OCI-LY7 (cell line): Measurements from ENCODE around the gene BMP5. TPM values are rescaled to one million over a fixed set of nuclear protein-coding genes. Genes with fewer than 3 reads are reported as not detected.

Source experiments
- BruUV-seq: library from RNA; stranded (reverse); fragments of 400-500 nt; replicated peaks from 2 replicates; lab custom pipeline; 2021; lab: Mats Ljungman, UMichigan
- CTCF ChIA-PET: fragments of 300-600 bp; sonication (Branson Sonifier 250); formaldehyde crosslinking; loops from one replicate; lab custom pipeline; 2022; ENCODE audit warnings: antibody characterized with exemption; ENCODE audit not compliant: unreplicated experiment; lab: Charles Lee
- POLR2A ChIA-PET: fragments of 300-600 bp; sonication (Branson Sonifier 250); formaldehyde crosslinking; loops from one replicate; lab custom pipeline; 2022; ENCODE audit warnings: antibody characterized with exemption; lab: Charles Lee
- DNase-seq: peaks from one replicate; pipeline ENCODE4 v3.0.0-alpha.2; 2015; ENCODE audit warnings: low spot score
- H2AFZ ChIP-seq: fragments of 200-600 bp; sonication (generic), shearing (Covaris generic); 2 replicates; pipeline ENCODE4 v1.6.1; 2014; ENCODE audit warnings: mild to moderate bottlenecking, antibody characterized with exemption, low read length, moderate library complexity
- H3K27ac ChIP-seq: fragments of 200-600 bp; sonication (generic); 2 replicates; pipeline ENCODE4 v1.5.1; 2014; ENCODE audit warnings: mixed run types, low read depth, mild to moderate bottlenecking, moderate library complexity, low read length, inconsistent platforms; ENCODE audit not compliant: poor library complexity, severe bottlenecking
- H3K36me3 ChIP-seq: fragments of 200-600 bp; sonication (generic); 2 replicates; pipeline ENCODE4 v1.6.1; 2014; ENCODE audit warnings: mild to moderate bottlenecking, antibody characterized with exemption, low read length, moderate library complexity, mixed read lengths; ENCODE audit not compliant: insufficient read depth
- H3K4me1 ChIP-seq: fragments of 200-600 bp; sonication (generic); 2 replicates; pipeline ENCODE4 v1.5.1; 2014; ENCODE audit warnings: mild to moderate bottlenecking, low read length; ENCODE audit not compliant: insufficient read depth, poor library complexity, severe bottlenecking
- H3K4me2 ChIP-seq: fragments of 200-600 bp; sonication (generic); 2 replicates; pipeline ENCODE4 v1.6.1; 2014; ENCODE audit warnings: mild to moderate bottlenecking, low read length
- H3K4me3 ChIP-seq: fragments of 200-600 bp; sonication (generic); 2 replicates; pipeline ENCODE4 v1.5.1; 2014; ENCODE audit warnings: mild to moderate bottlenecking, low read depth, low read length; ENCODE audit not compliant: poor library complexity, severe bottlenecking
- H3K79me2 ChIP-seq: fragments of 200-600 bp; sonication (generic); 2 replicates; pipeline ENCODE4 v1.6.1; 2016; ENCODE audit warnings: low read depth, mild to moderate bottlenecking, low read length, moderate library complexity, mixed read lengths; ENCODE audit not compliant: insufficient read depth
- H3K9me2 ChIP-seq: fragments of 200-600 bp; sonication (generic); 2 replicates; pipeline ENCODE4 v1.6.1; 2016; ENCODE audit warnings: mild to moderate bottlenecking, low read length, mixed read lengths; ENCODE audit not compliant: insufficient read depth
- H3K9me3 ChIP-seq: fragments of 200-600 bp; sonication (generic); 2 replicates; pipeline ENCODE4 v1.6.1; 2014; ENCODE audit warnings: mild to moderate bottlenecking, mixed run types, low read length, mixed read lengths
- H4K20me1 ChIP-seq: fragments of 200-600 bp; sonication (generic); 2 replicates; pipeline ENCODE4 v1.6.1; 2014; ENCODE audit warnings: mild to moderate bottlenecking, antibody characterized with exemption, low read length, moderate library complexity, mixed read lengths; ENCODE audit not compliant: insufficient read depth
- CTCF ChIP-seq: fragments of 200-600 bp; sonication (generic); conservative IDR thresholded peaks from 2 replicates; pipeline ENCODE4 v1.5.1; 2014; ENCODE audit warnings: mild to moderate bottlenecking, antibody characterized with exemption, low read length, moderate library complexity, mixed read lengths
- EZH2phosphoT487 ChIP-seq: fragments of 200-600 bp; sonication (generic); IDR thresholded peaks from 2 replicates; pipeline ENCODE4 v1.6.1; 2018; ENCODE audit warnings: low read depth, borderline replicate concordance, mild to moderate bottlenecking, mixed run types, antibody characterized with exemption, low read length, moderate library complexity, mixed read lengths
- intact Hi-C: fragments of 100-400 bp; cut with micrococcal nuclease; formaldehyde crosslinking; loops from one replicate; pipeline ENCODE4 v1.10.0; 2022; ENCODE audit not compliant: unreplicated experiment
- total RNA-seq, 2 experiments: library from RNA; depleted of rRNA in 1 of 2; stranded (reverse); fragments of >200 nt in 1 of 2; shearing (Covaris generic) in 1 of 2; gene quantifications; 2 replicates each; pipeline ENCODE4 v1.2.3, GENCODE V29; 2014 to 2022

BMP5 gene
- total RNA-seq, 2 experiments from 2014 or later, result not detected

- intact Hi-C loops, result no loop called here
- ChIA-PET CTCF (no interaction called here), POLR2A (interaction anchor here (0.8 kb wide), 1 partner anchor 41 kb away, joined by 5 read pairs; no protein-coding TSS in a partner anchor)
- Histone ChIP-seq H3K4me2 (no peak overlapping the region), H2AFZ (no peak overlapping the region), H3K9me2 (no peaks in the 10 kb centered on the region), H3K4me3 (no peak overlapping the region), H4K20me1 (no peaks in the 10 kb centered on the region), H3K36me3 (no peaks in the 10 kb centered on the region), H3K4me1 (no peaks in the 10 kb centered on the region), H3K27ac (no peak overlapping the region), H3K9me3 (no peaks in the 10 kb centered on the region), H3K79me2 (no peaks in the 10 kb centered on the region)
- no TSS peak for BruUV-seq
- TF ChIP-seq CTCF (no peak), EZH2phosphoT487 (no peak)
- no peak for DNase-seq
Measured at GRCh38 chr6:55772730-55773129, 102.7 kb downstream of the BMP5 start.

DNA sequence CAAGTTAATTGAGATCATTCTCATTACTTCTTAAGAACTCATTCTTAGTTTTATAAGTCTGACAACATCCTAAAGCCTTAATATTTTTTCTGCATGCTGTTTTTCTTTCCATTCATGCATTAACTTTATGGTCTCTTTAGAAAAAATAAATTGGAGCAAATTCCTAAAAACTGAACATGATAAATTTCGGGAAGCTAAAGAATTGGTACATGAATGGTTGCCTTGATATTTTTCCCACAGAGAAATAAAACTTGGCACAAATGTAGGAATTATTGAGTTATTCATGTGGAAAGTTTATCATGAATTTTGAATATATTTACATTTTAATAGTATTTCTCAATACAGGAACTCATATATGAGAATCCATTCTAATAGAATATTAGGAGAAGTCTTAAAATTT, 115.9 kb downstream of the BMP5 start:
- Histone ChIP-seq H3K4me2 (no peak overlapping the region), H3K36me3 (no peaks in the 10 kb centered on the region), H3K4me1 (no peaks in the 10 kb centered on the region), H3K4me3 (no peak overlapping the region), H3K27ac (no peak overlapping the region), H3K9me3 (no peaks in the 10 kb centered on the region), H4K20me1 (no peaks in the 10 kb centered on the region), H3K79me2 (no peaks in the 10 kb centered on the region), H2AFZ (no peak overlapping the region), H3K9me2 (no peaks in the 10 kb centered on the region)
- BruUV-seq, result no TSS peak
- ChIA-PET POLR2A (interaction anchor here (0.7 kb wide), 1 partner anchor 180 kb away, joined by 4 read pairs; no protein-coding TSS in a partner anchor), CTCF (no interaction called here)
- intact Hi-C loops, result no loop called here
- TF ChIP-seq CTCF (no peak), EZH2phosphoT487 (no peak)
- DNase-seq, result no peak

- intact Hi-C loops, result no loop called here
- ChIA-PET POLR2A (no interaction called here), CTCF (no interaction called here)
- DNase-seq, result no peak
- H4K20me1 ChIP-seq, result no peaks in the 10 kb centered on the region
- H3K4me2 ChIP-seq, result no peak overlapping the region
- H2AFZ ChIP-seq, result no peak overlapping the region
- TF ChIP-seq EZH2phosphoT487 (no peak), CTCF (no peak)
- no peak overlapping the region for H3K4me3 ChIP-seq
- H3K79me2 ChIP-seq, result no peaks in the 10 kb centered on the region
- H3K9me3 ChIP-seq, result no peaks in the 10 kb centered on the region
- no peaks in the 10 kb centered on the region for H3K9me2 ChIP-seq
- no peaks in the 10 kb centered on the region for H3K4me1 ChIP-seq
- H3K27ac ChIP-seq, result no peak overlapping the region
- no TSS peak for BruUV-seq
- no peaks in the 10 kb centered on the region for H3K36me3 ChIP-seq
Measured at GRCh38 chr6:55758156-55758937, 117.0 kb downstream of the BMP5 start.
